ENCODE measurements around the gene IFT25. TPM values are rescaled to one million over a fixed set of nuclear protein-coding genes. Genes with fewer than 3 reads are reported as not detected.
"Not testable (repeated sequence)": the region's sequence is repeated elsewhere in the genome, so short reads cannot be mapped to it uniquely, and the experiment has no call there.

Gene IFT25
- total RNA-seq, 1 experiment from 2014 or later = 31.7 TPM

- Histone ChIP-seq H3K27me3 (replicated peaks; ENCODE audit: control insufficient read depth, insufficient read depth, low read length) (no peaks in the 10 kb centered on the region), H3K9me3 (no peaks in the 10 kb centered on the region), H3K4me3 (ENCODE audit: low read depth, low read length) (no peak overlapping the region), H3K36me3 (ENCODE audit: control insufficient read depth, insufficient read depth, low read length) (no peaks in the 10 kb centered on the region), H3K4me1 (peaks cover 4% of the 10 kb centered on the region; the same call in 1 of the 2 replicates)
- no peak for DNase-seq
- ChIA-PET POLR2A (no interaction called here), CTCF (no interaction called here)
- H3K4me3 Mint-ChIP-seq (ENCODE audit: unreplicated experiment) = no peak overlapping the region
- no peaks in the 10 kb centered on the region for H3K27me3 Mint-ChIP-seq (ENCODE audit: insufficient read depth, unreplicated experiment)
- peak overlapping the region; percentile 55 for H3K27ac Mint-ChIP-seq (ENCODE audit: unreplicated experiment)
- no peak for TF ChIP-seq CTCF (IDR thresholded peaks at IDR 0.05; ENCODE audit: insufficient read depth in 1 of 2, low read depth in 1 of 2, low read length in 1 of 2, severe bottlenecking in 1 of 2, unreplicated experiment in 1 of 2)
- peaks cover 9% of the 10 kb centered on the region for H3K36me3 Mint-ChIP-seq (ENCODE audit: insufficient read depth, unreplicated experiment)
- intact Hi-C loops (cut with micrococcal nuclease; ENCODE audit: unreplicated experiment) = no loop called here
- no TSS peak for BruUV-seq (replicated peaks)
- no peaks in the 10 kb centered on the region for H3K9me3 Mint-ChIP-seq (ENCODE audit: unreplicated experiment)
- H3K4me1 Mint-ChIP-seq (ENCODE audit: low read depth, unreplicated experiment) = peaks cover 7% of the 10 kb centered on the region
Observed at GRCh38 chr1:53979712-53980450, 34.4 kb upstream of the IFT25 start.

- no peaks in the 10 kb centered on the region for H3K4me1 ChIP-seq
- ChIA-PET POLR2A (no interaction called here), CTCF (no interaction called here)
- Mint-ChIP-seq H3K9me3 (ENCODE audit: unreplicated experiment) (no peaks in the 10 kb centered on the region), H3K27ac (ENCODE audit: unreplicated experiment) (no peak overlapping the region), H3K4me1 (ENCODE audit: low read depth, unreplicated experiment) (no peaks in the 10 kb centered on the region), H3K27me3 (ENCODE audit: insufficient read depth, unreplicated experiment) (no peaks in the 10 kb centered on the region), H3K4me3 (ENCODE audit: unreplicated experiment) (no peak overlapping the region), H3K36me3 (ENCODE audit: insufficient read depth, unreplicated experiment) (peaks cover 16% of the 10 kb centered on the region)
- no peaks in the 10 kb centered on the region for H3K27me3 ChIP-seq (replicated peaks; ENCODE audit: control insufficient read depth, insufficient read depth, low read length)
- no TSS peak for BruUV-seq (replicated peaks)
- H3K9me3 ChIP-seq = no peaks in the 10 kb centered on the region
- H3K36me3 ChIP-seq (ENCODE audit: control insufficient read depth, insufficient read depth, low read length) = no peaks in the 10 kb centered on the region
- DNase-seq = no peak
- TF ChIP-seq CTCF (IDR thresholded peaks at IDR 0.05; ENCODE audit: insufficient read depth in 1 of 2, low read depth in 1 of 2, low read length in 1 of 2, severe bottlenecking in 1 of 2, unreplicated experiment in 1 of 2) = no peak
- no peak overlapping the region for H3K4me3 ChIP-seq (ENCODE audit: low read depth, low read length)
- intact Hi-C loops (cut with micrococcal nuclease; ENCODE audit: unreplicated experiment) = no loop called here
Observed at GRCh38 chr1:53975861-53976260, 30.4 kb upstream of the IFT25 start.

- CTCF ChIA-PET = no interaction called here
- H3K36me3 ChIP-seq (ENCODE audit: control insufficient read depth, insufficient read depth, low read length) = no peaks in the 10 kb centered on the region
- intact Hi-C loops (cut with micrococcal nuclease; ENCODE audit: unreplicated experiment) = no loop called here
Observed at GRCh38 chr1:53971718-53972117, 26.2 kb upstream of the IFT25 start.

GRCh38 chr1:53969323-53969722, 23.8 kb upstream of the IFT25 start:
- Mint-ChIP-seq H3K4me1 (ENCODE audit: low read depth, unreplicated experiment) (peaks cover 17% of the 10 kb centered on the region), H3K36me3 (ENCODE audit: insufficient read depth, unreplicated experiment) (peaks cover 44% of the 10 kb centered on the region)
- H3K4me3 Mint-ChIP-seq (ENCODE audit: unreplicated experiment); H3K9me3 Mint-ChIP-seq (ENCODE audit: unreplicated experiment); H3K36me3 ChIP-seq (ENCODE audit: control insufficient read depth, insufficient read depth, low read length); H3K27me3 Mint-ChIP-seq (ENCODE audit: insufficient read depth, unreplicated experiment); DNase-seq; CTCF ChIA-PET; H3K9me3 ChIP-seq; intact Hi-C loops (cut with micrococcal nuclease; ENCODE audit: unreplicated experiment); H3K27me3 ChIP-seq (replicated peaks; ENCODE audit: control insufficient read depth, insufficient read depth, low read length); H3K27ac Mint-ChIP-seq (ENCODE audit: unreplicated experiment); H3K4me3 ChIP-seq (ENCODE audit: low read depth, low read length); POLR2A ChIA-PET; BruUV-seq (replicated peaks): not testable (repeated sequence)
- peaks cover 11% of the 10 kb centered on the region for H3K4me1 ChIP-seq

More at GRCh38 chr1:53971718-53972117, 26.2 kb upstream of the IFT25 start:
- no peak overlapping the region for H3K4me3 ChIP-seq (ENCODE audit: low read depth, low read length)
- no peaks in the 10 kb centered on the region for H3K9me3 ChIP-seq
- H3K27me3 Mint-ChIP-seq (ENCODE audit: insufficient read depth, unreplicated experiment) = no peaks in the 10 kb centered on the region
- H3K36me3 Mint-ChIP-seq (ENCODE audit: insufficient read depth, unreplicated experiment) = peaks cover 41% of the 10 kb centered on the region
- POLR2A ChIA-PET = no interaction called here
- H3K4me3 Mint-ChIP-seq (ENCODE audit: unreplicated experiment) = no peak overlapping the region
- TF ChIP-seq CTCF (IDR thresholded peaks at IDR 0.05; ENCODE audit: insufficient read depth in 1 of 2, low read depth in 1 of 2, low read length in 1 of 2, severe bottlenecking in 1 of 2, unreplicated experiment in 1 of 2) = no peak
- no peak for DNase-seq
- peaks cover 11% of the 10 kb centered on the region for H3K4me1 Mint-ChIP-seq (ENCODE audit: low read depth, unreplicated experiment)
- no TSS peak for BruUV-seq (replicated peaks)
- peaks cover 7% of the 10 kb centered on the region for H3K4me1 ChIP-seq
- no peaks in the 10 kb centered on the region for H3K9me3 Mint-ChIP-seq (ENCODE audit: unreplicated experiment)
- no peaks in the 10 kb centered on the region for H3K27me3 ChIP-seq (replicated peaks; ENCODE audit: control insufficient read depth, insufficient read depth, low read length)
- no peak overlapping the region for H3K27ac Mint-ChIP-seq (ENCODE audit: unreplicated experiment)
